OCI-LY3 (cell line): ENCODE data around the gene CA10.

Source experiments
- CTCF ChIP-seq: fragments of 200-600, 300-600 bp; sonication (generic); IDR thresholded peaks from 2 replicates; pipeline ENCODE4 v1.5.1; 2014; ENCODE audit warnings: antibody characterized with exemption, low read length, low read depth
- EZH2phosphoT487 ChIP-seq: fragments of 200-600 bp; shearing (Covaris generic); IDR thresholded peaks from 2 replicates; pipeline ENCODE4 v1.6.1; 2018; ENCODE audit warnings: antibody characterized with exemption, mixed run types, low read depth

GRCh38 chr17:52011064-52011463, 147.4 kb downstream of the CA10 start:
- TF ChIP-seq EZH2phosphoT487 (no peak), CTCF (no peak)
